Prostate gland (tissue), 2 donors: Measurements from ENCODE around the gene PARD6A.

Experiments used
- POLR2A ChIP-seq: fragments of 450-650 bp; IDR thresholded peaks from one replicate; pipeline ENCODE4 v1.6.1; 2016; ENCODE audit warnings: antibody characterized with exemption, mild to moderate bottlenecking
- POLR2AphosphoS5 ChIP-seq: sonication (generic); formaldehyde crosslinking; IDR thresholded peaks from one replicate; pipeline ENCODE4 v1.6.1; 2017; ENCODE audit warnings: antibody characterized with exemption
- TF ChIP-seq, protein P1 (sequence below), 4 experiments: fragments of 200-600 bp in 2 of 4; fragments of 450-650 bp in 2 of 4; sonication (generic) in 2 of 4; IDR thresholded peaks; 1 replicate in 3 of 4; 2 replicates in 1 of 4; pipeline ENCODE4 v1.5.1; 2016 to 2019; ENCODE audit warnings: antibody characterized with exemption in 4 of 4, mild to moderate bottlenecking in 2 of 4, moderate library complexity in 2 of 4

DNA sequence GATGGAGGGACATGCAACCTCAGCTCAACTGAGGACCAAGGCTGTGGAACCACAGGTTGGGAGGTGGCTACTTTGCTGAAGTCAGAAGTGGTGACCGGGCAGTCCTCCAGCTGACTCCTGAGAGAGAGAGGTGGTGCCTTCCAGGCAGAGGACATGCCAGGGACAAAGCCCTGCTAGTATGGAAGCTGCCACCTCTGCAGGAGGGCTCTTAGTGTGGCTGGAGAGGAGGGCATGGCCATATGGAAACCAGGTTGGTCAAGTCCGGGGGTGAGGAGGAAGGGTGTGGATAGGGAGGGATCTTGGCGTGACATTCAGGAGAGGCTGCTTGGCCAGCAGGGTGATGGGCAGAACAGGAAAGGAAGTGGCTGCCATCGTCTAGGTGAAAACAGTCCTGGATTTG, 11.5 kb downstream of the PARD6A start:
- TF ChIP-seq, protein P1, sequence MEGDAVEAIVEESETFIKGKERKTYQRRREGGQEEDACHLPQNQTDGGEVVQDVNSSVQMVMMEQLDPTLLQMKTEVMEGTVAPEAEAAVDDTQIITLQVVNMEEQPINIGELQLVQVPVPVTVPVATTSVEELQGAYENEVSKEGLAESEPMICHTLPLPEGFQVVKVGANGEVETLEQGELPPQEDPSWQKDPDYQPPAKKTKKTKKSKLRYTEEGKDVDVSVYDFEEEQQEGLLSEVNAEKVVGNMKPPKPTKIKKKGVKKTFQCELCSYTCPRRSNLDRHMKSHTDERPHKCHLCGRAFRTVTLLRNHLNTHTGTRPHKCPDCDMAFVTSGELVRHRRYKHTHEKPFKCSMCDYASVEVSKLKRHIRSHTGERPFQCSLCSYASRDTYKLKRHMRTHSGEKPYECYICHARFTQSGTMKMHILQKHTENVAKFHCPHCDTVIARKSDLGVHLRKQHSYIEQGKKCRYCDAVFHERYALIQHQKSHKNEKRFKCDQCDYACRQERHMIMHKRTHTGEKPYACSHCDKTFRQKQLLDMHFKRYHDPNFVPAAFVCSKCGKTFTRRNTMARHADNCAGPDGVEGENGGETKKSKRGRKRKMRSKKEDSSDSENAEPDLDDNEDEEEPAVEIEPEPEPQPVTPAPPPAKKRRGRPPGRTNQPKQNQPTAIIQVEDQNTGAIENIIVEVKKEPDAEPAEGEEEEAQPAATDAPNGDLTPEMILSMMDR (IDR thresholded peaks at IDR 0.05), result no peak
- TF ChIP-seq POLR2AphosphoS5 (no peak), POLR2A (no peak)
